GM23248 (cell line): ENCODE data around the gene POLR2I.

Experiments
- EZH2 ChIP-seq: fragments of 200-600 bp; sonication (generic); IDR thresholded peaks from 2 replicates; pipeline ENCODE4 v1.6.1; 2018; ENCODE audit warnings: antibody characterized with exemption, mild to moderate bottlenecking; ENCODE audit not compliant: insufficient read depth, poor library complexity, severe bottlenecking
- EZH2phosphoT487 ChIP-seq: fragments of 200-600 bp; sonication (generic); IDR thresholded peaks from 2 replicates; pipeline ENCODE4 v1.6.1; 2018; ENCODE audit warnings: antibody characterized with exemption, moderate library complexity, mild to moderate bottlenecking, low read depth; ENCODE audit not compliant: insufficient read depth

- TF ChIP-seq EZH2: no peak
- no peak for TF ChIP-seq EZH2phosphoT487
Observed at GRCh38 chr19:36163813-36164212, 49.1 kb upstream of the POLR2I start.
